ENCODE measurements around the gene KCNK1. TPM values are rescaled to one million over a fixed set of nuclear protein-coding genes. Genes with fewer than 3 reads are reported as not detected.
A peak's percentile ranks its signal among the peaks of the same experiment; 100 is the strongest.

KCNK1 gene
- polyA plus RNA-seq, 1 of the 3 experiments (the other 2 are of a cell fraction): 10.6 TPM

DNA sequence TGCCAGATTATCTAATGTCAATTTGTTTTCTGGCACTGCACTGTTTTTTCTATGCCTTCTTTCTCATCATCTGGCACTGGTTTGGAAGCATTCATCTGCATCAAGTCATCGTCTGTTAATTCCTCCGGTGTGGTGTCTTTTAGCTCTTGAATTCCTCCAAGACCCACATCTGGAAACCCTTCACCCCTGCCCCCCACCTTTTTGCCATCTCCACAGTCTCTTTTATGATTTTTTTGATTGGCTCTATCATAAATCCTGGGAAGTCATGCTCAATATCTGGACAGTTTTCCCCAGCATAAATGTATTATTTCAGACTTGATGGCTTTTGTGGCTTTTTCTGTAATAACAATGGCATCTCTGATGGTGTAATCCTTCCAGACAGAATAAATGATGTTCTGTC is 10.4 kb upstream of the KCNK1 start (continued):
- TF ChIP-seq TEAD4 (IDR thresholded peaks at IDR 0.05; ENCODE audit: borderline replicate concordance, insufficient read depth) (no peak), TCF12 (IDR thresholded peaks at IDR 0.05) (peak; percentile 76), EP300 (IDR thresholded peaks at IDR 0.05; ENCODE audit: borderline replicate concordance in 1 of 2, low read depth in 1 of 2, low read length in 1 of 2) (0 out of 4 replicates have a peak, but pooled peaks of 1 of the 2 experiments have one; percentile 27), EZH2phosphoT487 (IDR thresholded peaks at IDR 0.05; ENCODE audit: borderline replicate concordance, low read depth) (no peak), RFX5 (IDR thresholded peaks at IDR 0.05; ENCODE audit: low read length) (no peak)
- TF ChIP-seq, protein P1, sequence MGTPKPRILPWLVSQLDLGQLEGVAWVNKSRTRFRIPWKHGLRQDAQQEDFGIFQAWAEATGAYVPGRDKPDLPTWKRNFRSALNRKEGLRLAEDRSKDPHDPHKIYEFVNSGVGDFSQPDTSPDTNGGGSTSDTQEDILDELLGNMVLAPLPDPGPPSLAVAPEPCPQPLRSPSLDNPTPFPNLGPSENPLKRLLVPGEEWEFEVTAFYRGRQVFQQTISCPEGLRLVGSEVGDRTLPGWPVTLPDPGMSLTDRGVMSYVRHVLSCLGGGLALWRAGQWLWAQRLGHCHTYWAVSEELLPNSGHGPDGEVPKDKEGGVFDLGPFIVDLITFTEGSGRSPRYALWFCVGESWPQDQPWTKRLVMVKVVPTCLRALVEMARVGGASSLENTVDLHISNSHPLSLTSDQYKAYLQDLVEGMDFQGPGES (IDR thresholded peaks at IDR 0.05; ENCODE audit: low read depth, low read length): no peak

DNA sequence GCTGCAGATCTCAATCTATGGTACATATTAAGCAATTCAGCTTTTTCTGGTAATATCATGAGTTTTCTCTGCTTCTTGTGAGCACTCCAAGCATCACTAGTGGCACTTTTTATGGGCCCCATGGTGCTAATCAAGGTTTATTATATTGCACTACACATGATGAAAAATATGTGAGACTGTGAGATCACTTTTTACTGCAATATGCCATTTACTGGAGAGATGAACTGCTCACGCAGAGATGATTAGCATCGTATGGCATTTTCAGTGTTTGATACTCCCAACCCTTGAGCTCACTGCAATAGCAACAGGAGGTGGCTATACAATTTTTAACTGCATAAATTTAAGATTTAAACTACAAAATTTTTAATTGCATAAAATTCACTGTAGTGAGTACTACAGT is 8.7 kb upstream of the KCNK1 start:
- ChIA-PET POLR2A (no interaction called here), CTCF (no interaction called here)
- DNase-seq: no peak
- peaks cover under 1% of the 10 kb centered on the region for H3F3A ChIP-seq (replicated peaks; ENCODE audit: insufficient read depth)
- no peaks in the 10 kb centered on the region for H4K20me1 ChIP-seq (ENCODE audit: insufficient read depth)
- H2AFZ ChIP-seq (ENCODE audit: low read depth): no peak overlapping the region
- H3K36me3 ChIP-seq (replicated peaks in 1 of 2; ENCODE audit: control insufficient read depth in 1 of 2, insufficient read depth in 2 of 2, low read length in 1 of 2): no peaks in the 10 kb centered on the region
- TF ChIP-seq TAF1 (IDR thresholded peaks at IDR 0.05; ENCODE audit: borderline replicate concordance, low read depth, low read length) (no peak), EZH2phosphoT487 (IDR thresholded peaks at IDR 0.05; ENCODE audit: borderline replicate concordance, low read depth) (no peak)
- TF ChIP-seq, protein P2, sequence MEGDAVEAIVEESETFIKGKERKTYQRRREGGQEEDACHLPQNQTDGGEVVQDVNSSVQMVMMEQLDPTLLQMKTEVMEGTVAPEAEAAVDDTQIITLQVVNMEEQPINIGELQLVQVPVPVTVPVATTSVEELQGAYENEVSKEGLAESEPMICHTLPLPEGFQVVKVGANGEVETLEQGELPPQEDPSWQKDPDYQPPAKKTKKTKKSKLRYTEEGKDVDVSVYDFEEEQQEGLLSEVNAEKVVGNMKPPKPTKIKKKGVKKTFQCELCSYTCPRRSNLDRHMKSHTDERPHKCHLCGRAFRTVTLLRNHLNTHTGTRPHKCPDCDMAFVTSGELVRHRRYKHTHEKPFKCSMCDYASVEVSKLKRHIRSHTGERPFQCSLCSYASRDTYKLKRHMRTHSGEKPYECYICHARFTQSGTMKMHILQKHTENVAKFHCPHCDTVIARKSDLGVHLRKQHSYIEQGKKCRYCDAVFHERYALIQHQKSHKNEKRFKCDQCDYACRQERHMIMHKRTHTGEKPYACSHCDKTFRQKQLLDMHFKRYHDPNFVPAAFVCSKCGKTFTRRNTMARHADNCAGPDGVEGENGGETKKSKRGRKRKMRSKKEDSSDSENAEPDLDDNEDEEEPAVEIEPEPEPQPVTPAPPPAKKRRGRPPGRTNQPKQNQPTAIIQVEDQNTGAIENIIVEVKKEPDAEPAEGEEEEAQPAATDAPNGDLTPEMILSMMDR (IDR thresholded peaks at IDR 0.05): no peak
- no peaks in the 10 kb centered on the region for H3K27me3 ChIP-seq (ENCODE audit: insufficient read depth)
- no peaks in the 10 kb centered on the region for H3K79me2 ChIP-seq (ENCODE audit: insufficient read depth)
- WGBS (ENCODE audit: low lambda C conversion rate): 91% methylated on average over 2 of the region's 2 CpGs
- no peak overlapping the region for H3K4me2 ChIP-seq
- no peaks in the 10 kb centered on the region for H3K9me2 ChIP-seq
- H3K9me3 ChIP-seq: no peaks in the 10 kb centered on the region
- no peak overlapping the region for H3K9ac ChIP-seq
- no peak overlapping the region for H3K27ac ChIP-seq (ENCODE audit: low read depth in 2 of 2, low read length in 1 of 2)
- no peaks in the 10 kb centered on the region; a peak in 1 of 4 replicates for H3K4me1 ChIP-seq (ENCODE audit: control insufficient read depth in 1 of 2, insufficient read depth in 2 of 2, low read depth in 1 of 2, low read length in 1 of 2)
- no peak overlapping the region for H3K4me3 ChIP-seq (ENCODE audit: low read depth in 2 of 2, low read length in 1 of 2)

DNA sequence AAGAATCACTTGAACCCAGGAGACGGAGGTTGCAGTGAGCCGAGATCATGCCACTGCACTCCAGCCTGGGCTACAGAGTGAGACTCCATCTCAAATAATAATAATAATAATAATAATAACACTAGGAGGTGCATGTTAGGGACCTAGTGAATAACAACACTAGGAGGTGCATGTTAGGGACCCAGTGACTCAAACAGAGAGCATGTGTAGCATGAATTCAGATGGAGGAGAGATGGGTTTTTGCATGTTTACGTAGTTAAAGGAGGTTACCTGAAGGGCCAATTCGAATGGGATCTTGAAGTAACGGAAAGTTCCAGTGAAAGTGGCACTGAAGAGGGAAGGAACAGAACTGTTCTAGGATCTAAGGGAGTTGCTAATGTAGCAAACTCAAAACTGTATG is 7.1 kb upstream of the KCNK1 start:
- Histone ChIP-seq H3K79me2 (ENCODE audit: insufficient read depth) (no peaks in the 10 kb centered on the region), H3K4me3 (ENCODE audit: low read depth in 2 of 2, low read length in 1 of 2) (no peak overlapping the region), H3K9ac (no peak overlapping the region), H3K9me2 (no peaks in the 10 kb centered on the region), H3K27ac (ENCODE audit: low read depth in 2 of 2, low read length in 1 of 2) (no peak overlapping the region), H3K36me3 (replicated peaks in 1 of 2; ENCODE audit: control insufficient read depth in 1 of 2, insufficient read depth in 2 of 2, low read length in 1 of 2) (no peaks in the 10 kb centered on the region), H2AFZ (ENCODE audit: low read depth) (no peak overlapping the region), H4K20me1 (ENCODE audit: insufficient read depth) (no peaks in the 10 kb centered on the region), H3K9me3 (no peaks in the 10 kb centered on the region), H3K4me1 (ENCODE audit: control insufficient read depth in 1 of 2, insufficient read depth in 2 of 2, low read depth in 1 of 2, low read length in 1 of 2) (no peaks in the 10 kb centered on the region), H3F3A (replicated peaks; ENCODE audit: insufficient read depth) (no peaks in the 10 kb centered on the region), H3K4me2 (no peak overlapping the region), H3K27me3 (ENCODE audit: insufficient read depth) (no peaks in the 10 kb centered on the region)
- TF ChIP-seq, protein P2 (IDR thresholded peaks at IDR 0.05): no peak
- TF ChIP-seq, protein P3, sequence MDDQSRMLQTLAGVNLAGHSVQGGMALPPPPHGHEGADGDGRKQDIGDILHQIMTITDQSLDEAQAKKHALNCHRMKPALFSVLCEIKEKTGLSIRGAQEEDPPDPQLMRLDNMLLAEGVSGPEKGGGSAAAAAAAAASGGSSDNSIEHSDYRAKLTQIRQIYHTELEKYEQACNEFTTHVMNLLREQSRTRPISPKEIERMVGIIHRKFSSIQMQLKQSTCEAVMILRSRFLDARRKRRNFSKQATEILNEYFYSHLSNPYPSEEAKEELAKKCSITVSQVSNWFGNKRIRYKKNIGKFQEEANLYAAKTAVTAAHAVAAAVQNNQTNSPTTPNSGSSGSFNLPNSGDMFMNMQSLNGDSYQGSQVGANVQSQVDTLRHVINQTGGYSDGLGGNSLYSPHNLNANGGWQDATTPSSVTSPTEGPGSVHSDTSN (IDR thresholded peaks at IDR 0.05): no peak
- no peak for TF ChIP-seq EZH2phosphoT487 (IDR thresholded peaks at IDR 0.05; ENCODE audit: borderline replicate concordance, low read depth)
- TF ChIP-seq MXI1 (IDR thresholded peaks at IDR 0.05; ENCODE audit: low read depth, low read length): no peak
- no peak for TF ChIP-seq EP300 (IDR thresholded peaks at IDR 0.05; ENCODE audit: borderline replicate concordance in 1 of 2, low read depth in 1 of 2, low read length in 1 of 2)
- TF ChIP-seq SIN3A (IDR thresholded peaks at IDR 0.05; ENCODE audit: borderline replicate concordance, low read depth, low read length): no peak
- no peak for TF ChIP-seq TAF1 (IDR thresholded peaks at IDR 0.05; ENCODE audit: borderline replicate concordance, low read depth, low read length)
- no peak for TF ChIP-seq TCF12 (IDR thresholded peaks at IDR 0.05)
- TF ChIP-seq, protein P4, sequence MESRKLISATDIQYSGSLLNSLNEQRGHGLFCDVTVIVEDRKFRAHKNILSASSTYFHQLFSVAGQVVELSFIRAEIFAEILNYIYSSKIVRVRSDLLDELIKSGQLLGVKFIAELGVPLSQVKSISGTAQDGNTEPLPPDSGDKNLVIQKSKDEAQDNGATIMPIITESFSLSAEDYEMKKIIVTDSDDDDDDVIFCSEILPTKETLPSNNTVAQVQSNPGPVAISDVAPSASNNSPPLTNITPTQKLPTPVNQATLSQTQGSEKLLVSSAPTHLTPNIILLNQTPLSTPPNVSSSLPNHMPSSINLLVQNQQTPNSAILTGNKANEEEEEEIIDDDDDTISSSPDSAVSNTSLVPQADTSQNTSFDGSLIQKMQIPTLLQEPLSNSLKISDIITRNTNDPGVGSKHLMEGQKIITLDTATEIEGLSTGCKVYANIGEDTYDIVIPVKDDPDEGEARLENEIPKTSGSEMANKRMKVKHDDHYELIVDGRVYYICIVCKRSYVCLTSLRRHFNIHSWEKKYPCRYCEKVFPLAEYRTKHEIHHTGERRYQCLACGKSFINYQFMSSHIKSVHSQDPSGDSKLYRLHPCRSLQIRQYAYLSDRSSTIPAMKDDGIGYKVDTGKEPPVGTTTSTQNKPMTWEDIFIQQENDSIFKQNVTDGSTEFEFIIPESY (IDR thresholded peaks at IDR 0.05; ENCODE audit: borderline replicate concordance, low read depth): no peak
- no peak for TF ChIP-seq SMC3 (IDR thresholded peaks at IDR 0.05; ENCODE audit: low read depth, low read length)
- DNase-seq: no peak
- WGBS (ENCODE audit: low lambda C conversion rate): 88% methylated on average over 5 of the region's 5 CpGs
- ChIA-PET CTCF (no interaction called here), POLR2A (interaction anchor here (0.8 kb wide), 1 partner anchor 154 kb away, joined by 3 read pairs; no protein-coding TSS in a partner anchor)
